ENCODE results near the gene GOLGA8A.
"Not testable (repeated sequence)": the region's sequence is repeated elsewhere in the genome, so short reads cannot be mapped to it uniquely, and the experiment has no call there.

DNA sequence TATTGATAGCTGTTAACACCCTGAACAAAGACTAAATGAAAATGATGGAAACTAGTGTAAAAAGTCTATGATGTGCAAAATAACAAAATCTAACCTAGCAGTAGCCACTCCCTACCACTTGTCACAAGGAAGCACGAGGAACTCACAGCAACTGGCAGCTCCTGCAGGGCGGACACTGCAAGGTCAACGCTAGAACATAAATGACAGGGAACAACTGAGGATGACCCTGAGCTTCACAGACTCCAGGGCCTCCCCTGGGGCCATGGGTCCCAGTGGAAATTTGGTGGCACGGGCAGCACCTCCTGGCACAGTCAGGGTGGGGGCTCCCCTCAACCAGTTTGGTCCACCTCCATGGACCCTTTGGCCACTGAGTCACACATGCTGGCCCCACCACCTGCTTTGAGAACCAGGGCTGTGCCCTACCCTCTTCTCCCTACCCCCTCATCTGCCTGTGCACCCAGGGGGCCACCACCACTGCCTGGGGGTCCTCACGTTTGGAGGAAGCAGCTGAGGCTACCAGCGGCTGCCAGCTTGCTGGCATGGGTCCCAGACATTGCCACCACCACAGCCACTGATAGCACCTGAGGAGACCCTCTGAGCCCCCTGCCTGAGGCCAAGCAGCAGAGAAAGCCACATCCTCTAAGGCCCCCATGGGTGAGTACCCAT, 14.1 kb downstream of the GOLGA8A start:
- TF ChIP-seq, protein P1, sequence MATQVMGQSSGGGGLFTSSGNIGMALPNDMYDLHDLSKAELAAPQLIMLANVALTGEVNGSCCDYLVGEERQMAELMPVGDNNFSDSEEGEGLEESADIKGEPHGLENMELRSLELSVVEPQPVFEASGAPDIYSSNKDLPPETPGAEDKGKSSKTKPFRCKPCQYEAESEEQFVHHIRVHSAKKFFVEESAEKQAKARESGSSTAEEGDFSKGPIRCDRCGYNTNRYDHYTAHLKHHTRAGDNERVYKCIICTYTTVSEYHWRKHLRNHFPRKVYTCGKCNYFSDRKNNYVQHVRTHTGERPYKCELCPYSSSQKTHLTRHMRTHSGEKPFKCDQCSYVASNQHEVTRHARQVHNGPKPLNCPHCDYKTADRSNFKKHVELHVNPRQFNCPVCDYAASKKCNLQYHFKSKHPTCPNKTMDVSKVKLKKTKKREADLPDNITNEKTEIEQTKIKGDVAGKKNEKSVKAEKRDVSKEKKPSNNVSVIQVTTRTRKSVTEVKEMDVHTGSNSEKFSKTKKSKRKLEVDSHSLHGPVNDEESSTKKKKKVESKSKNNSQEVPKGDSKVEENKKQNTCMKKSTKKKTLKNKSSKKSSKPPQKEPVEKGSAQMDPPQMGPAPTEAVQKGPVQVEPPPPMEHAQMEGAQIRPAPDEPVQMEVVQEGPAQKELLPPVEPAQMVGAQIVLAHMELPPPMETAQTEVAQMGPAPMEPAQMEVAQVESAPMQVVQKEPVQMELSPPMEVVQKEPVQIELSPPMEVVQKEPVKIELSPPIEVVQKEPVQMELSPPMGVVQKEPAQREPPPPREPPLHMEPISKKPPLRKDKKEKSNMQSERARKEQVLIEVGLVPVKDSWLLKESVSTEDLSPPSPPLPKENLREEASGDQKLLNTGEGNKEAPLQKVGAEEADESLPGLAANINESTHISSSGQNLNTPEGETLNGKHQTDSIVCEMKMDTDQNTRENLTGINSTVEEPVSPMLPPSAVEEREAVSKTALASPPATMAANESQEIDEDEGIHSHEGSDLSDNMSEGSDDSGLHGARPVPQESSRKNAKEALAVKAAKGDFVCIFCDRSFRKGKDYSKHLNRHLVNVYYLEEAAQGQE (IDR thresholded peaks at IDR 0.05; ENCODE audit: insufficient replicate concordance, low read depth): not testable (repeated sequence)
- TF ChIP-seq, protein P2, sequence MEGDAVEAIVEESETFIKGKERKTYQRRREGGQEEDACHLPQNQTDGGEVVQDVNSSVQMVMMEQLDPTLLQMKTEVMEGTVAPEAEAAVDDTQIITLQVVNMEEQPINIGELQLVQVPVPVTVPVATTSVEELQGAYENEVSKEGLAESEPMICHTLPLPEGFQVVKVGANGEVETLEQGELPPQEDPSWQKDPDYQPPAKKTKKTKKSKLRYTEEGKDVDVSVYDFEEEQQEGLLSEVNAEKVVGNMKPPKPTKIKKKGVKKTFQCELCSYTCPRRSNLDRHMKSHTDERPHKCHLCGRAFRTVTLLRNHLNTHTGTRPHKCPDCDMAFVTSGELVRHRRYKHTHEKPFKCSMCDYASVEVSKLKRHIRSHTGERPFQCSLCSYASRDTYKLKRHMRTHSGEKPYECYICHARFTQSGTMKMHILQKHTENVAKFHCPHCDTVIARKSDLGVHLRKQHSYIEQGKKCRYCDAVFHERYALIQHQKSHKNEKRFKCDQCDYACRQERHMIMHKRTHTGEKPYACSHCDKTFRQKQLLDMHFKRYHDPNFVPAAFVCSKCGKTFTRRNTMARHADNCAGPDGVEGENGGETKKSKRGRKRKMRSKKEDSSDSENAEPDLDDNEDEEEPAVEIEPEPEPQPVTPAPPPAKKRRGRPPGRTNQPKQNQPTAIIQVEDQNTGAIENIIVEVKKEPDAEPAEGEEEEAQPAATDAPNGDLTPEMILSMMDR (IDR thresholded peaks at IDR 0.05; ENCODE audit: insufficient read depth, low read length): not testable (repeated sequence)
